GM13977 (cell line): ENCODE data around the gene ALKAL2.
A peak's percentile ranks its signal among the peaks of the same experiment; 100 is the strongest.

ENCODE experiments used
- DNase-seq: peaks from one replicate; pipeline ENCODE4 v3.0.0; 2012; ENCODE audit warnings: low spot score
- CTCF ChIP-seq: IDR thresholded peaks from 2 replicates; pipeline ENCODE4 v1.5.1; 2012; ENCODE audit warnings: mild to moderate bottlenecking, control low read depth; ENCODE audit not compliant: insufficient read depth; ENCODE audit errors: extremely low read depth, missing control alignments
- in situ Hi-C: fragments of 300-500 bp; cut with MboI; formaldehyde crosslinking; loops from one replicate; pipeline ENCODE4 v1.12.0; 2022; ENCODE audit warnings: low sequenced_read_pairs, low pct_unique_long_range_greater_than_20kb, mixed read lengths, inconsistent platforms; ENCODE audit not compliant: unreplicated experiment

The ALKAL2 gene

GRCh38 chr2:280650-281110 is 7.2 kb downstream of the ALKAL2 start:
- TF ChIP-seq CTCF: no peak
- in situ Hi-C loops: no loop called here
- no peak for DNase-seq

GRCh38 chr2:279956-280649 is 7.8 kb downstream of the ALKAL2 start:
- DNase-seq: no peak
- no peak for TF ChIP-seq CTCF
- in situ Hi-C loops: no loop called here

- TF ChIP-seq CTCF: no peak
- in situ Hi-C loops: no loop called here
- DNase-seq: no peak
Measured at GRCh38 chr2:279366-279765, 8.5 kb downstream of the ALKAL2 start.

GRCh38 chr2:278927-279320 is 9.0 kb downstream of the ALKAL2 start:
- no peak for DNase-seq
- no peak for TF ChIP-seq CTCF
- in situ Hi-C loops: no loop called here

GRCh38 chr2:278312-278926 is 9.5 kb downstream of the ALKAL2 start:
- TF ChIP-seq CTCF: no peak
- DNase-seq: no peak
- in situ Hi-C loops: no loop called here

- DNase-seq: peak; percentile 38
- in situ Hi-C loops: no loop called here
- TF ChIP-seq CTCF: no peak
Measured at GRCh38 chr2:275466-275865, 12.4 kb downstream of the ALKAL2 start.
